ENCODE results near the gene ATRN.
"Not testable (repeated sequence)": the region's sequence is repeated elsewhere in the genome, so short reads cannot be mapped to it uniquely, and the experiment has no call there.

ATRN gene

GRCh38 chr20:3471397-3472021, 691 bp downstream of the ATRN start:
- DNase-seq: no peak

- DNase-seq: no peak
These were observed 1.3 kb downstream of the ATRN start for GRCh38 chr20:3472105-3472504.

GRCh38 chr20:3473324-3473723, 2.5 kb downstream of the ATRN start:
- DNase-seq: no peak

- no peak for DNase-seq
These were observed 3.1 kb downstream of the ATRN start for GRCh38 chr20:3473944-3474343.

- DNase-seq: not testable (repeated sequence)
These were observed 6.4 kb downstream of the ATRN start for GRCh38 chr20:3477003-3477860.

- no peak for DNase-seq
These were observed 7.2 kb downstream of the ATRN start for GRCh38 chr20:3477861-3478544.

GRCh38 chr20:3479025-3479424, 8.2 kb downstream of the ATRN start:
- no peak for DNase-seq

- DNase-seq: no peak
These were observed 9.2 kb downstream of the ATRN start for GRCh38 chr20:3479759-3480615.

GRCh38 chr20:3483309-3483708, 12.5 kb downstream of the ATRN start:
- DNase-seq: no peak

- DNase-seq: no peak
These were observed 13.0 kb downstream of the ATRN start for GRCh38 chr20:3483784-3484183.

GRCh38 chr20:3485913-3486312, 15.1 kb downstream of the ATRN start:
- no peak for DNase-seq

GRCh38 chr20:3486850-3487249, 16.0 kb downstream of the ATRN start:
- DNase-seq: no peak

- DNase-seq: no peak
These were observed 21.9 kb downstream of the ATRN start for GRCh38 chr20:3492669-3493068.

GRCh38 chr20:3494218-3494617, 23.4 kb downstream of the ATRN start:
- DNase-seq: no peak

GRCh38 chr20:3502878-3503277, 32.1 kb downstream of the ATRN start:
- DNase-seq: no peak

GRCh38 chr20:3505148-3505547, 34.3 kb downstream of the ATRN start:
- DNase-seq: no peak

- no peak for DNase-seq
These were observed 38.2 kb downstream of the ATRN start for GRCh38 chr20:3509064-3509463.

- no peak for DNase-seq
These were observed 39.3 kb downstream of the ATRN start for GRCh38 chr20:3510110-3510509.

- not testable (repeated sequence) for DNase-seq
These were observed 41.4 kb downstream of the ATRN start for GRCh38 chr20:3512239-3512638.

- DNase-seq: no peak
These were observed 43.3 kb downstream of the ATRN start for GRCh38 chr20:3514012-3514642.

- DNase-seq: no peak
These were observed 44.8 kb downstream of the ATRN start for GRCh38 chr20:3515379-3516170.

All from activated CD4-positive, CD25-positive, alpha-beta regulatory T cell (primary cell).